ENCODE data around the gene ERLEC1. TPM values are rescaled to one million over a fixed set of nuclear protein-coding genes. Genes with fewer than 3 reads are reported as not detected.

Gene ERLEC1
- total RNA-seq, 2 donors from 2014 or later: 33.4 to 38.4 TPM

GRCh38 chr2:53740170-53740569 lies 46.7 kb upstream of the ERLEC1 start:
- H3K4me3 Mint-ChIP-seq: no peak overlapping the region
- H3K27me3 Mint-ChIP-seq (ENCODE audit: insufficient read depth): no peaks in the 10 kb centered on the region
- H3K27ac ChIP-seq (ENCODE audit: low read depth, low read length): no peak overlapping the region
- no peaks in the 10 kb centered on the region for H3K4me1 ChIP-seq (ENCODE audit: control insufficient read depth, insufficient read depth, low read length)
- peaks cover 20% of the 10 kb centered on the region for H3K36me3 Mint-ChIP-seq (ENCODE audit: low read depth)
- H3K9me3 ChIP-seq (ENCODE audit: control insufficient read depth, low read length): peaks cover under 1% of the 10 kb centered on the region
- H3K4me1 Mint-ChIP-seq: peaks cover 8% of the 10 kb centered on the region
- H3K27me3 ChIP-seq (ENCODE audit: control insufficient read depth, insufficient read depth, low read length, poor library complexity, severe bottlenecking): no peaks in the 10 kb centered on the region
- H3K9me3 Mint-ChIP-seq: peaks cover 1% of the 10 kb centered on the region
- no peak for DNase-seq
- peak; percentile 70 for TF ChIP-seq CTCF (conservative IDR thresholded peaks at IDR 0.05)
- H3K4me3 ChIP-seq (ENCODE audit: low read length): no peak overlapping the region
- no peak overlapping the region for H3K27ac Mint-ChIP-seq
- H3K9ac ChIP-seq (ENCODE audit: extremely low read depth, low read length, poor library complexity, severe bottlenecking): no peak overlapping the region
- peaks cover 14% of the 10 kb centered on the region for H3K36me3 ChIP-seq (ENCODE audit: control insufficient read depth, insufficient read depth, low read length)

GRCh38 chr2:53744395-53745065 lies 42.3 kb upstream of the ERLEC1 start:
- WGBS, 2 experiments (ENCODE audit: insufficient coverage in 1 of 2, insufficient read length in 1 of 2): 96% methylated on average over 2 of the region's 2 CpGs; no CpG with 5 or more reads in 1 of the 2 experiments

GRCh38 chr2:53750041-53750768 lies 36.6 kb upstream of the ERLEC1 start:
- no peak overlapping the region for H3K27ac ChIP-seq (ENCODE audit: low read depth, low read length)
- WGBS, 2 experiments (ENCODE audit: insufficient coverage in 1 of 2, insufficient read length in 1 of 2): 93 to 100% methylated on average over 2 to 4 of the region's 4 CpGs

More at GRCh38 chr2:53744395-53745065, 42.3 kb upstream of the ERLEC1 start:
- no peak overlapping the region for H3K9ac ChIP-seq (ENCODE audit: extremely low read depth, low read length, poor library complexity, severe bottlenecking)
- no peaks in the 10 kb centered on the region for H3K27me3 ChIP-seq (ENCODE audit: control insufficient read depth, insufficient read depth, low read length, poor library complexity, severe bottlenecking)
- peaks cover 8% of the 10 kb centered on the region for H3K4me1 Mint-ChIP-seq
- no peaks in the 10 kb centered on the region for H3K27me3 Mint-ChIP-seq (ENCODE audit: insufficient read depth)
- no peaks in the 10 kb centered on the region for H3K4me1 ChIP-seq (ENCODE audit: control insufficient read depth, insufficient read depth, low read length)
- H3K4me3 ChIP-seq (ENCODE audit: low read length): no peak overlapping the region
- no peak overlapping the region for H3K4me3 Mint-ChIP-seq
- no peak for TF ChIP-seq CTCF (conservative IDR thresholded peaks at IDR 0.05)
- peaks cover 41% of the 10 kb centered on the region for H3K36me3 Mint-ChIP-seq (ENCODE audit: low read depth)
- DNase-seq: no peak
- H3K9me3 ChIP-seq (ENCODE audit: control insufficient read depth, low read length): no peaks in the 10 kb centered on the region
- peaks cover 25% of the 10 kb centered on the region for H3K36me3 ChIP-seq (ENCODE audit: control insufficient read depth, insufficient read depth, low read length)
- no peak overlapping the region for H3K27ac Mint-ChIP-seq
- no peak overlapping the region for H3K27ac ChIP-seq (ENCODE audit: low read depth, low read length)
- H3K9me3 Mint-ChIP-seq: no peaks in the 10 kb centered on the region

More at GRCh38 chr2:53750041-53750768, 36.6 kb upstream of the ERLEC1 start:
- H3K4me1 Mint-ChIP-seq: no peaks in the 10 kb centered on the region
- H3K36me3 Mint-ChIP-seq (ENCODE audit: low read depth): peaks cover 40% of the 10 kb centered on the region
- H3K27me3 Mint-ChIP-seq (ENCODE audit: insufficient read depth): no peaks in the 10 kb centered on the region
- DNase-seq: no peak
- H3K9me3 ChIP-seq (ENCODE audit: control insufficient read depth, low read length): no peaks in the 10 kb centered on the region
- peaks cover 26% of the 10 kb centered on the region for H3K36me3 ChIP-seq (ENCODE audit: control insufficient read depth, insufficient read depth, low read length)
- no peak for TF ChIP-seq CTCF (conservative IDR thresholded peaks at IDR 0.05)
- H3K27me3 ChIP-seq (ENCODE audit: control insufficient read depth, insufficient read depth, low read length, poor library complexity, severe bottlenecking): no peaks in the 10 kb centered on the region
- no peaks in the 10 kb centered on the region for H3K4me1 ChIP-seq (ENCODE audit: control insufficient read depth, insufficient read depth, low read length)
- no peak overlapping the region for H3K9ac ChIP-seq (ENCODE audit: extremely low read depth, low read length, poor library complexity, severe bottlenecking)
- H3K9me3 Mint-ChIP-seq: no peaks in the 10 kb centered on the region
- H3K27ac Mint-ChIP-seq: no peak overlapping the region
- H3K4me3 Mint-ChIP-seq: no peak overlapping the region
- no peak overlapping the region for H3K4me3 ChIP-seq (ENCODE audit: low read length)

All from endodermal cell (in vitro differentiated cells).